RCC 7860 (cell line): Measurements from ENCODE around the gene MTTP.

Experiments used
- DNase-seq: peaks from one replicate; pipeline ENCODE4 v3.0.0-alpha.2; 2015; ENCODE audit warnings: low spot score
- FAIRE-seq: peaks from 2 replicates; lab custom pipeline; 2012; peaks lifted over from hg19 to GRCh38; lab: Jason Lieb, UNC

MTTP gene

DNA sequence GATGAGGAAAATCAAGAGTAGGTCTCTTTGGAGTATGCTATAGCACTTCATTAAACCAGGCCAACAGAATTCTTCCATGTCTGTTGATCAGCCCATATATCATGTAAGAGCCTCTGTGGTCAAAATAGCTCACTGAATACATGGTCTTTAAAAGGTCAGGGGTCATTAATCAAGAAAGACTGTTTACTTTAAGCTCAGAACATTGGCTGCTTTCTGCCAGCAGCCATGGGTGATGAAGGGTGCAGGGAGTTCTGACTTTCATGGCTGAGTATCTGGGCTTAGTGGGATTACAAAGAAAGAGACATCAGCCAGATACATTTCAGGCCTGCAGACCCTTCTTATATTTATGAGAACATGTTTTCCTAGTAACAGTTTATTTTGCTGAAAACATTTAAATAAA lies 90.1 kb downstream of the MTTP start:
- FAIRE-seq (no peak), DNase-seq (no peak)

DNA sequence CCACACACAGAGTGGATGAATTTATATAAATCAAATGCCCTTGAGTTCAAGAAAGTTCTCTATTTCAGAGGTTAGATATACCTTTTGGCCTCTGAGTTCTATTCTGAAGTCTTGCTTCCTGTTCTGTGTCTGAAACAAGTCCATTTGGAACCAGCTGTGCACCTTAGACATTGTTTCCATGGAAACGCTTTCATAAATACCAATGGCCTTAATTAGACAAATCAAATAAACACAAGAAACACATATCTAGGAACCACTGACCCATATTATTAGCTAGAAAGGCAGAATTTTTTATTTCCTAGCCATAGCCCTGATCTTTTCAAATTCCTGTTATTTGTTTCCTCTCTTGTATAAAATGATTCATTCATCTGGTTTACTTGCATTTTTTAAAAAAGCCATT lies 91.4 kb downstream of the MTTP start:
- FAIRE-seq (no peak), DNase-seq (no peak)

DNA sequence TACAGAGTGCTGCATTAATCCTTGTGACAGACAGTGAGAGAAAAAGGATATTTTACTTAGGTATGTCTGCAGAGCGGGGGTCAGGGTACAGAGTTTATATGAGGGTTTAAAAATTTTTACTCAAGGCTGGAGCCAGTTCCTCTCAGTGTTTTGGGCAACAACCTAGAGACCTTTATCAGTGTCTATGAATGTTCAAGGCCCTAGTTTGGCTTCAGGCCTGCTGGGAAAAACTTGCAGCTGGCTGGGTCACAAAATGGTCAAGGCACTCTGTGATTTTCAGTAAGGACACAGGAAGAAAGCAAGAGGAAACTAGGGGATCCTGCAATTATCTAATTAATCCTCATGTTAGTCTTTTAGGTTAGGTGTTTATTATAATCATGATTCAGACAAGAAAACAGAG lies 93.8 kb downstream of the MTTP start:
- no peak for DNase-seq
- FAIRE-seq = no peak

DNA sequence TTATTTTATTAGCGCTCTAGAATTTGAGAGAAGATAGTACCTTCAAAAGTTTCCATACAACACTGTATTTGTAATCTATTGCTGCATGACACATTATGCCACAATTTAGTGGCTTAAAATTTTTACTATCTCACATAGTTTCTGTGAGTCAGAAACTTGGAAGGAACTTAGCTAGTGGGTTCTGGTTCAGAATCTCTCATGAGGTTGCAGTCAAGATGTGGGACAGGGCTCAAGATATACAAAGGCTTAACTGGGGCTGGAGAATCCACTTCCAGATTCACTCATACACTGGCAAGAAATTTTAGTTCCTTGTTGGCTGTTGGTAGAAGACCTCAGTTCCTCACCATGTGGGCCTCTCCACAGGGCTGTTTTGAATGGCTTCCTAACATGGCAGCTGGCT lies 94.5 kb downstream of the MTTP start:
- DNase-seq (no peak), FAIRE-seq (no peak)

DNA sequence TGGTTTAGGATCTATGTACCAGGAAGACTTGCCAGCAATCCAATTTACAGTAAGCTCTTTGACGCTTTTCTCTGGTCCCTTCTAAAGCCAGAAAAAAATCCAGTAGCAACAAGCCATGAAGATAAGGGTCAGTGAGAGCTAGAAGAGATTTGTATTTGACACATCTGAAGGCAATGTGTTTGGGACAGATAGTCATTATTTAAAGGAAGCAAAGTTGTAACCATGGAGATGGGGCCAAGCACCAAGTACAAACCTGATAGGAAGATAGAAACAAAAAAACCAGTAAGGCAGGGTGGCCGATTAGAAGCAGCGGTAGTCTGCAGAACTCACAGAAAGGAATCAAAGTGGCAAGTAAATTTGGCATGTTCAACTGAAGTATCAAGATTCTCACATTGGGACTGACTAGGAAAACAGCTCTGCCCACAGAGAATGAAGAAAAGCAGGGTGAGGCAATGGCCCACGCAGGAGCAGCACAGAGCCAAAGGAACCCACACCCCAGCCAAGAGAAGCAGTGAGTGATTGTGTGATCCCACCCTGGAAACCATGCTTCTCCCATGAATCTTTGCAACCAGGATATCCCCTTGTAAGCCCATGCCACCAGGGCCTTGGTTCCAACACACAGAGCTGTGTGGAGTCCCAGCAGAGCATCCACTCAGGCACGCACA lies 95.9 kb downstream of the MTTP start:
- FAIRE-seq (no peak), DNase-seq (no peak)
